MCF 10A (cell line): ENCODE data around the gene SPATS2L. TPM values are rescaled to one million over a fixed set of nuclear protein-coding genes. Genes with fewer than 3 reads are reported as not detected.

ENCODE experiments used
- BruUV-seq: library from RNA; stranded (reverse); fragments of 400-500 nt; replicated peaks from 2 replicates; lab custom pipeline; 2021; lab: Mats Ljungman, UMichigan
- CTCF ChIA-PET: fragments of 300-600 bp; sonication (Branson Sonifier 250); formaldehyde crosslinking; extraction: SDS; loops from one replicate; lab custom pipeline; 2021; ENCODE audit warnings: antibody characterized with exemption, inconsistent platforms; lab: Yijun Ruan, JAX
- POLR2A ChIA-PET: fragments of 300-600, 350-650 bp; sonication (Branson Sonifier 250); formaldehyde crosslinking; extraction: SDS; loops from one replicate; lab custom pipeline; 2020; ENCODE audit warnings: antibody characterized with exemption, inconsistent platforms; lab: Yijun Ruan, JAX
- DNase-seq: peaks from one replicate; pipeline ENCODE4 v3.0.0-alpha.2; 2018; ENCODE audit not compliant: unreplicated experiment
- H3K27ac Mint-ChIP-seq: one replicate; pipeline ENCODE4 v1.8.0; 2022; ENCODE audit warnings: mild to moderate bottlenecking, low read depth, mixed read lengths; ENCODE audit not compliant: unreplicated experiment
- H3K27me3 Mint-ChIP-seq: one replicate; pipeline ENCODE4 v1.8.0; 2022; ENCODE audit warnings: mixed read lengths; ENCODE audit not compliant: insufficient read depth, unreplicated experiment
- H3K36me3 Mint-ChIP-seq: one replicate; pipeline ENCODE4 v1.8.0; 2022; ENCODE audit warnings: mild to moderate bottlenecking, moderate library complexity, mixed read lengths; ENCODE audit not compliant: insufficient read depth, unreplicated experiment
- H3K4me1 Mint-ChIP-seq: one replicate; pipeline ENCODE4 v1.8.0; 2022; ENCODE audit warnings: mixed read lengths; ENCODE audit not compliant: insufficient read depth, unreplicated experiment
- H3K4me3 Mint-ChIP-seq: one replicate; pipeline ENCODE4 v1.8.0; 2022; ENCODE audit warnings: mild to moderate bottlenecking, moderate library complexity, mixed read lengths; ENCODE audit not compliant: unreplicated experiment
- H3K9me3 Mint-ChIP-seq: one replicate; pipeline ENCODE4 v1.8.0; 2022; ENCODE audit warnings: mixed read lengths; ENCODE audit not compliant: unreplicated experiment
- intact Hi-C: fragments of 100-400 bp; cut with micrococcal nuclease; formaldehyde crosslinking; loops from 2 replicates; pipeline ENCODE4 v1.14.1; 2022
- total RNA-seq: library from RNA; stranded (reverse); gene quantifications from 2 replicates; pipeline ENCODE4 v1.2.3, GENCODE V29; 2022
- TF ChIP-seq, protein P1 (sequence below): fragments of 200-600 bp; IDR thresholded peaks from one replicate; pipeline ENCODE4 v1.8.0; 2022; ENCODE audit warnings: antibody characterized with exemption, mild to moderate bottlenecking; ENCODE audit not compliant: unreplicated experiment

Gene SPATS2L
- total RNA-seq, 1 experiment from 2014 or later = 68.3 TPM

- Mint-ChIP-seq H3K27me3 (no peaks in the 10 kb centered on the region), H3K27ac (peak overlapping the region; percentile 78), H3K4me1 (peaks cover 38% of the 10 kb centered on the region), H3K9me3 (no peaks in the 10 kb centered on the region), H3K4me3 (peak overlapping the region; percentile 32), H3K36me3 (peaks cover 11% of the 10 kb centered on the region)
- intact Hi-C loops = loop anchor here (5.0 kb wide), 1 partner anchor 101 kb away; the partner anchor contains the start of gene SPATS2L
- DNase-seq = peak; percentile 56
- TF ChIP-seq, protein P1, sequence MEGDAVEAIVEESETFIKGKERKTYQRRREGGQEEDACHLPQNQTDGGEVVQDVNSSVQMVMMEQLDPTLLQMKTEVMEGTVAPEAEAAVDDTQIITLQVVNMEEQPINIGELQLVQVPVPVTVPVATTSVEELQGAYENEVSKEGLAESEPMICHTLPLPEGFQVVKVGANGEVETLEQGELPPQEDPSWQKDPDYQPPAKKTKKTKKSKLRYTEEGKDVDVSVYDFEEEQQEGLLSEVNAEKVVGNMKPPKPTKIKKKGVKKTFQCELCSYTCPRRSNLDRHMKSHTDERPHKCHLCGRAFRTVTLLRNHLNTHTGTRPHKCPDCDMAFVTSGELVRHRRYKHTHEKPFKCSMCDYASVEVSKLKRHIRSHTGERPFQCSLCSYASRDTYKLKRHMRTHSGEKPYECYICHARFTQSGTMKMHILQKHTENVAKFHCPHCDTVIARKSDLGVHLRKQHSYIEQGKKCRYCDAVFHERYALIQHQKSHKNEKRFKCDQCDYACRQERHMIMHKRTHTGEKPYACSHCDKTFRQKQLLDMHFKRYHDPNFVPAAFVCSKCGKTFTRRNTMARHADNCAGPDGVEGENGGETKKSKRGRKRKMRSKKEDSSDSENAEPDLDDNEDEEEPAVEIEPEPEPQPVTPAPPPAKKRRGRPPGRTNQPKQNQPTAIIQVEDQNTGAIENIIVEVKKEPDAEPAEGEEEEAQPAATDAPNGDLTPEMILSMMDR = no peak
- ChIA-PET CTCF (interaction anchor here (0.6 to 1.8 kb wide), 2 partner anchors 18 to 435 kb away, joined by 4 read pairs; no protein-coding TSS in a partner anchor), POLR2A (interaction anchor here (1.2 to 1.3 kb wide), 2 partner anchors 10 to 24 kb away, joined by 3 to 4 read pairs; no protein-coding TSS in a partner anchor)
- BruUV-seq = no TSS peak
These were observed 102.2 kb downstream of the SPATS2L start for GRCh38 chr2:200408428-200409316.

- DNase-seq = no peak
- Mint-ChIP-seq H3K27me3 (no peaks in the 10 kb centered on the region), H3K9me3 (no peaks in the 10 kb centered on the region), H3K36me3 (peaks cover 9% of the 10 kb centered on the region), H3K4me1 (peaks cover 13% of the 10 kb centered on the region), H3K4me3 (no peak overlapping the region), H3K27ac (no peak overlapping the region)
- intact Hi-C loops = no loop called here
- TF ChIP-seq, protein P1 = no peak
- POLR2A ChIA-PET = interaction anchor here (0.8 kb wide), 1 partner anchor 45 kb away, joined by 3 read pairs; no protein-coding TSS in a partner anchor
- no TSS peak for BruUV-seq
- CTCF ChIA-PET = interaction anchor here (0.7 kb wide), 2 partner anchors 44 to 65 kb away, joined by 3 to 4 read pairs; no protein-coding TSS in a partner anchor
These were observed 105.3 kb downstream of the SPATS2L start for GRCh38 chr2:200411831-200412230.

DNA sequence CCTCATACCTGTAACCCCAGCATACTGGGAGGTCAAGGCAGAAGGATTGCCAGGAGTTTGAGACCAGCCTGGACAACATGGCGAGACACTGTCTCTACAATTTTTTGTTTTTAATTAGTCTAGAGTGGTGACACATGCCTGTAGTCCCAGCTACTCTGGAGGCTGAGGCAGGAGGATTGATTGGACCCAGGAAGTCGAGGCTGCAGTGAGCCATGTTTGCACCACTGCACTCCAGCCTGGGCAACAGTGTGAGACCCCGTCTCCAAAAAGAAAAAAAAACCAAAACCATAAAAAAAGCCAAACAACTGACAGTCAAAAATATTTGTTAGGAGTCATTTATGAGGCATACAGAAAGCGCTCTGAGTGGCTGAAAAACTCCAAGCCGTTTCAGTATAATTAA, 107.9 kb downstream of the SPATS2L start:
- POLR2A ChIA-PET = interaction anchor here (0.6 to 1.5 kb wide), 5 partner anchors 9 to 107 kb away, joined by 3 to 5 read pairs (median 3); no protein-coding TSS in a partner anchor
- TF ChIP-seq, protein P1 = no peak
- H3K4me3 Mint-ChIP-seq = no peak overlapping the region
- intact Hi-C loops = no loop called here
- H3K36me3 Mint-ChIP-seq = peaks cover 15% of the 10 kb centered on the region
- no TSS peak for BruUV-seq
- no peaks in the 10 kb centered on the region for H3K4me1 Mint-ChIP-seq
- CTCF ChIA-PET = interaction anchor here (0.5 to 1.5 kb wide), 3 partner anchors 9 to 440 kb away, joined by 3 to 5 read pairs (median 3); no protein-coding TSS in a partner anchor
- H3K27me3 Mint-ChIP-seq = no peaks in the 10 kb centered on the region
- no peak overlapping the region for H3K27ac Mint-ChIP-seq
- no peak for DNase-seq
- H3K9me3 Mint-ChIP-seq = no peaks in the 10 kb centered on the region

GRCh38 chr2:200415455-200415854, 109.0 kb downstream of the SPATS2L start:
- no peaks in the 10 kb centered on the region for H3K9me3 Mint-ChIP-seq
- no TSS peak for BruUV-seq
- ChIA-PET POLR2A (interaction anchor here (0.6 to 1.5 kb wide), 3 partner anchors 8 to 26 kb away, joined by 3 to 5 read pairs (median 3); no protein-coding TSS in a partner anchor), CTCF (interaction anchor here (1.5 kb wide), 1 partner anchor 10 kb away, joined by 5 read pairs; no protein-coding TSS in a partner anchor)
- no peaks in the 10 kb centered on the region for H3K27me3 Mint-ChIP-seq
- intact Hi-C loops = no loop called here
- DNase-seq = no peak
- peaks cover 22% of the 10 kb centered on the region for H3K36me3 Mint-ChIP-seq
- H3K4me1 Mint-ChIP-seq = no peaks in the 10 kb centered on the region
- no peak overlapping the region for H3K4me3 Mint-ChIP-seq
- no peak overlapping the region for H3K27ac Mint-ChIP-seq
- TF ChIP-seq, protein P1 = no peak
